ENCODE measurements around the gene FAM83D.

GRCh38 chr20:38893056-38893564 lies 33.1 kb upstream of the FAM83D start:
- TF ChIP-seq CTCF (IDR thresholded peaks at IDR 0.05) (no peak), POLR2A (IDR thresholded peaks at IDR 0.05) (no peak)

Measured in vagina (tissue), 2 donors.